ENCODE data around the gene MARCHF10. TPM values are rescaled to one million over a fixed set of nuclear protein-coding genes. Genes with fewer than 3 reads are reported as not detected.

MARCHF10 gene
- total and polyA plus RNA-seq, 12 donors = 0.04 TPM; not detected in 11

DNA sequence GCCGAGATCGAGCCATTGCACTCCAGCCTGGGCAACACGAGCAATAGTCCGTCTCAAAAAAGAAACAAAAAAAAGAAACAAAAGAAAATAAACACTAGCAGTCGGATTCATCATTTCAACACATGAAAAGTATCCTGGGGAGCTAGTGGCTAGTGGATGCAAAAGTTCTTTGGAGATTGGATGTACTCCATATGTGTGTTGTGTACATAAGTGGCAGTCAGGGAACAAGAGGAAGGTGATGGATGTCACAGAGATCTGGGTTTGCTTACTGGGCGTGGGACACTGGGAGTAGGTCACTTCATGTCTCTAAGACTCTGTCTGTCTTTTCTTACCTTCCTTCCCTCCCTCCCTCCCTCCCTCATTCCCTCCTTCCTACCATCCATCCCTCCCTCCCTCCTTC, 145.3 kb downstream of the MARCHF10 start:
- WGBS, 2 donors = 91 to 92% methylated on average over 6 of the region's 6 CpGs
- peaks cover 0 to 16% (median 10%) of the 10 kb centered on the region in 11 donors for H3K9me3 ChIP-seq
- intact Hi-C loops (cut with DNase I) = no loop called here
- no peak overlapping the region for H3K4me3 ChIP-seq
- DNase-seq (no peak), ATAC-seq (no peak)
- H3K4me1 ChIP-seq = no peaks in the 10 kb centered on the region
- H3K36me3 ChIP-seq = peaks cover 0 to 16% (median 0%) of the 10 kb centered on the region in 9 donors
- no peak overlapping the region for H3K27ac ChIP-seq
- H3K27me3 ChIP-seq = no peaks in the 10 kb centered on the region
- TF ChIP-seq, protein P1, sequence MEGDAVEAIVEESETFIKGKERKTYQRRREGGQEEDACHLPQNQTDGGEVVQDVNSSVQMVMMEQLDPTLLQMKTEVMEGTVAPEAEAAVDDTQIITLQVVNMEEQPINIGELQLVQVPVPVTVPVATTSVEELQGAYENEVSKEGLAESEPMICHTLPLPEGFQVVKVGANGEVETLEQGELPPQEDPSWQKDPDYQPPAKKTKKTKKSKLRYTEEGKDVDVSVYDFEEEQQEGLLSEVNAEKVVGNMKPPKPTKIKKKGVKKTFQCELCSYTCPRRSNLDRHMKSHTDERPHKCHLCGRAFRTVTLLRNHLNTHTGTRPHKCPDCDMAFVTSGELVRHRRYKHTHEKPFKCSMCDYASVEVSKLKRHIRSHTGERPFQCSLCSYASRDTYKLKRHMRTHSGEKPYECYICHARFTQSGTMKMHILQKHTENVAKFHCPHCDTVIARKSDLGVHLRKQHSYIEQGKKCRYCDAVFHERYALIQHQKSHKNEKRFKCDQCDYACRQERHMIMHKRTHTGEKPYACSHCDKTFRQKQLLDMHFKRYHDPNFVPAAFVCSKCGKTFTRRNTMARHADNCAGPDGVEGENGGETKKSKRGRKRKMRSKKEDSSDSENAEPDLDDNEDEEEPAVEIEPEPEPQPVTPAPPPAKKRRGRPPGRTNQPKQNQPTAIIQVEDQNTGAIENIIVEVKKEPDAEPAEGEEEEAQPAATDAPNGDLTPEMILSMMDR (IDR thresholded peaks at IDR 0.05) = no peak

DNA sequence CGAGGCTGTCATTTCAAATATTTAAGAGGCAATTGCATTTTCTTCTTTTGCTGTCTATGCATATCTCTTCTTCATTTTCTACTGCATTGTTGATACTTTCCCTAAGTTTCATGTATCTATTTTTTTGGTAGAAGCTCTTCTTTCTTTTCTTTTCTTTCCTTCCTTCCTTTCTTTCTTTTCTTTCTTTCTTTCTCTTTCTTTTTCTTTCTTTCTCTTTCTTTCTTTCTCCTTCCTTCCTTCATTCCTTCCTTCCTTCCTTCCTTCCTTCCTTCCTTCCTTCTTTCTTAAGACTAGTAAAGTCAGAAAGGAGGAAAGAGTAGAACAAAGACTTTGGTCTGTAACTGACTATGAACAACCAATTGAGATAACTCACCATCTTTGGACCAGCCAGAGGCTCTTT, 146.8 kb downstream of the MARCHF10 start:
- H3K9me3 ChIP-seq = peaks cover 0 to 16% (median 10%) of the 10 kb centered on the region in 11 donors
- no peak for DNase-seq

DNA sequence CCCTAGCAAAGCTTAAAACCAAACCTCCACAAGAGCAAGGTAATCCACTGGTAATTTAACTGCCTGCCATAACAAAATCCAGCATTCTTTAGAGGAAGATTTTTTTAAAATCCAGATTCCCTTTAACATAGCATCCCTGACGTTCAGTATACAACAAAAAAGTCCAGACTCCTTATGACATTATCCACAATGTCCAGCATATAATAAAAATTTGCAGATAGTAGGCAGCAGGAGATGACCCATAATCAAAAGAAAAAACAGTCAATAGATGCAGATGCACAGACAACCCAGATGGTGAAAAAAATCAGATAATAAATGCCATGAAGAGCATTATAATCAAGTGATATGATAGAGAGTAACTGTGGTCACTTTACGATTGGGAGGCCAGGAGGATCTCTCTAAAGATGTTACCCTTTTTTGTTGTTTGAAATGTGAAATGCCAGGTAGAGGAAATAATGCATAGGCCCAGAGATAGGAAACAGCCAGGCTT, 147.4 kb downstream of the MARCHF10 start:
- 94% methylated on average over 2 of the region's 2 CpGs for WGBS, 2 donors
- intact Hi-C loops (cut with DNase I) = no loop called here
- ATAC-seq = no peak
- Histone ChIP-seq H3K27me3 (no peaks in the 10 kb centered on the region), H3K36me3 (peaks cover 0 to 7% (median 0%) of the 10 kb centered on the region in 9 donors), H3K27ac (no peak overlapping the region), H3K9me3 (peaks cover 0 to 16% (median 10%) of the 10 kb centered on the region in 11 donors), H3K4me1 (no peaks in the 10 kb centered on the region), H3K4me3 (no peak overlapping the region)
- no peak for DNase-seq
- TF ChIP-seq, protein P1 (IDR thresholded peaks at IDR 0.05) = no peak

More for the DNA sequence above, 146.8 kb downstream of the MARCHF10 start:
- Histone ChIP-seq H3K4me3 (no peak overlapping the region), H3K27ac (no peak overlapping the region), H3K27me3 (no peaks in the 10 kb centered on the region), H3K4me1 (no peaks in the 10 kb centered on the region), H3K36me3 (peaks cover 0 to 7% (median 0%) of the 10 kb centered on the region in 9 donors)
- 100% methylated on average over 1 of the region's 1 CpG for WGBS, 2 donors
- ATAC-seq = no peak
- intact Hi-C loops (cut with DNase I) = no loop called here
- TF ChIP-seq, protein P1 (IDR thresholded peaks at IDR 0.05) = no peak

DNA sequence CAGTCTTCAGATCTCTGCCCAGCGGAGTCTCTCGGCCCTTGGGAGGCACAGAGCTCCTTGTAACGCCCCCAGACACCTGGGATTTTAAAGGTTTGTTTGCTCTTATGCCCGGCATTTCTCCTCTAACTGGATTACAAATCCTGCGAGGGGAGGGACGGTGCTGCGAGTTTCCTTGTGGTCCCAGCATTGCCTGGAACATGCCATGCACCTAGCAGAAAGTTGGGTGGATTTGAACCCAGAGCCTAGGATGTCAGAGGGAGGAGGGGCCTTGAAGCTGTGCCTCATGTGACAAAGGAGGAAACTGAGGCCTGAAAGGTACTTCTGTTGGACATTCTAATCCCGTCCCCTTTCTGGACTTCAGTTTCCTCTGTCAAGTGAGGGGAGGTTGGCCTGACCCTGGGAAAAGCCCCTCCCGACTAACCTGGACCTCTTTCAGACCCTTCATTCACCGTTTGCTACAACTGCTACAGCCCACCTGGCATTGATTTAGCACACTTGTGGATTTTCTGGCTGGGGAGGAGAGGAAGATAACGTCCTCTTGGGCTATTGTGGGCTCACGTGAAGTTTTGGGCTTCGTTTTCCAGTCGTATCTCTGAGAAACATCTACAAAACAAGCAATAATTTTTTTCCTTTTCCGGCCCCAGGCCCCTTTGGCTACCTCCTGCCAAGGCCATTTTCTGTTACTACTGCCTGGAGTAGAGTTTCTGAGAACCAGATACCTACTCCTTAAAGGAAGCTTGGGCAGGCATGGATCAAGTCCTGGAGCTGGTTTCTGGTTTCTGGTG, 149.8 kb downstream of the MARCHF10 start:
- H3K36me3 ChIP-seq = no peaks in the 10 kb centered on the region

More for the DNA sequence above, 149.8 kb downstream of the MARCHF10 start:
- DNase-seq = no peak
- no peak overlapping the region for H3K4me3 ChIP-seq
- H3K27ac ChIP-seq = no peak overlapping the region
- ATAC-seq = no peak
- H3K4me1 ChIP-seq = peaks cover under 1 to 18% (median 15%) of the 10 kb centered on the region in 9 donors
- TF ChIP-seq, protein P1 (IDR thresholded peaks at IDR 0.05) = no peak
- H3K27me3 ChIP-seq = no peaks in the 10 kb centered on the region
- WGBS, 2 donors = 86% methylated on average over 15 of the region's 15 CpGs
- peaks cover 0 to 16% (median 10%) of the 10 kb centered on the region in 11 donors for H3K9me3 ChIP-seq
- intact Hi-C loops (cut with DNase I) = no loop called here
